Panc1 (cell line): ENCODE measurements around the gene PHPT1. TPM values are rescaled to one million over a fixed set of nuclear protein-coding genes. Genes with fewer than 3 reads are reported as not detected.
"Not testable (repeated sequence)": the region's sequence is repeated elsewhere in the genome, so short reads cannot be mapped to it uniquely, and the experiment has no call there.

Experiments used
- ATAC-seq: fragments of 200-7000 bp; cut with Tn5 transposase; 2 replicates; pipeline ENCODE4 v1.9.1; 2020; ENCODE audit warnings: mild to moderate bottlenecking, moderate library complexity
- BruUV-seq: library from RNA; stranded (reverse); fragments of 400-500 nt; replicated peaks from 2 replicates; lab custom pipeline; 2021; lab: Mats Ljungman, UMichigan
- CTCF ChIA-PET: fragments of 300-600 bp; sonication (Branson Sonifier 250); formaldehyde crosslinking; loops from one replicate; lab custom pipeline; 2022; ENCODE audit warnings: antibody characterized with exemption; lab: Charles Lee
- POLR2A ChIA-PET: fragments of 300-600 bp; sonication (Branson Sonifier 250); formaldehyde crosslinking; loops from one replicate; lab custom pipeline; 2022; ENCODE audit warnings: antibody characterized with exemption; lab: Charles Lee
- DNase-seq: peaks from one replicate; pipeline ENCODE4 v3.0.0-alpha.2; 2010; ENCODE audit warnings: low read depth, low spot score
- H3K27ac ChIP-seq: 2 replicates; pipeline ENCODE4 v1.5.1; 2011; ENCODE audit warnings: mild to moderate bottlenecking, low read length, inconsistent platforms
- H3K27me3 ChIP-seq: fragments of 200-500 bp; sonication (Bioruptor generic); 2 replicates; pipeline ENCODE4 v1.6.0; 2014; ENCODE audit warnings: low read length, inconsistent platforms; ENCODE audit not compliant: control insufficient read depth, insufficient read depth
- H3K36me3 ChIP-seq: fragments of 200-500 bp; sonication (Bioruptor generic); 2 replicates; pipeline ENCODE4 v1.5.1; 2014; ENCODE audit warnings: inconsistent platforms, mild to moderate bottlenecking, low read length, moderate library complexity; ENCODE audit not compliant: control insufficient read depth, insufficient read depth
- H3K4me1 ChIP-seq: 2 replicates; pipeline ENCODE4 v1.5.1; 2011; ENCODE audit warnings: inconsistent platforms, mild to moderate bottlenecking, low read length, moderate library complexity; ENCODE audit not compliant: control insufficient read depth, insufficient read depth
- H3K4me3 ChIP-seq, 2 experiments: 2 replicates each; pipeline ENCODE4 v1.5.1; 2011 to 2012; ENCODE audit warnings: low read depth in 2 of 2, low read length in 2 of 2, mild to moderate bottlenecking in 2 of 2, inconsistent platforms in 1 of 2, moderate library complexity in 1 of 2
- H3K9me3 ChIP-seq: fragments of 200-500 bp; sonication (Bioruptor generic); 2 replicates; pipeline ENCODE4 v1.5.1; 2014; ENCODE audit warnings: low read depth, mild to moderate bottlenecking, inconsistent platforms, low read length, moderate library complexity; ENCODE audit not compliant: control insufficient read depth, insufficient read depth
- POLR2AphosphoS5 ChIP-seq: IDR thresholded peaks from 2 replicates; pipeline ENCODE4 v1.6.1; 2012; ENCODE audit warnings: mild to moderate bottlenecking, low read depth, low read length, moderate library complexity
- SIN3A ChIP-seq: IDR thresholded peaks from 2 replicates; pipeline ENCODE4 v1.6.1; 2012; ENCODE audit warnings: low read depth, mild to moderate bottlenecking, low read length, moderate library complexity, borderline replicate concordance; ENCODE audit not compliant: insufficient read depth
- TCF7L2 ChIP-seq: IDR thresholded peaks from 2 replicates; pipeline ENCODE4 v1.6.1; 2011; ENCODE audit warnings: mild to moderate bottlenecking, low read depth, low read length, inconsistent platforms
- in situ Hi-C: cut with HindIII; loops from 2 replicates; pipeline ENCODE4 v1.10.0; 2016; ENCODE audit warnings: low sequenced_read_pairs, low pct_unique_long_range_greater_than_20kb
- intact Hi-C: fragments of 100-400 bp; cut with micrococcal nuclease; formaldehyde crosslinking; loops from one replicate; pipeline ENCODE4 v1.10.0; 2022; ENCODE audit not compliant: unreplicated experiment
- total RNA-seq: library from RNA; stranded (reverse); gene quantifications from one replicate; pipeline ENCODE4 v1.2.1, GENCODE V29; 2021; ENCODE audit not compliant: unreplicated experiment
- TF ChIP-seq, protein P1 (sequence below): fragments of 450-650 bp; IDR thresholded peaks from 2 replicates; pipeline ENCODE4 v1.5.1; 2017; ENCODE audit warnings: mild to moderate bottlenecking
- TF ChIP-seq, protein P2 (sequence below), 2 experiments: IDR thresholded peaks; 2 replicates each; pipeline ENCODE4 v1.6.1; 2011 to 2012; ENCODE audit warnings: low read depth in 2 of 2, control low read depth in 1 of 2, low read length in 1 of 2, mild to moderate bottlenecking in 1 of 2, moderate library complexity in 1 of 2; ENCODE audit not compliant: insufficient read depth in 1 of 2

The PHPT1 gene
- total RNA-seq, 1 experiment from 2014 or later = 204 TPM

DNA sequence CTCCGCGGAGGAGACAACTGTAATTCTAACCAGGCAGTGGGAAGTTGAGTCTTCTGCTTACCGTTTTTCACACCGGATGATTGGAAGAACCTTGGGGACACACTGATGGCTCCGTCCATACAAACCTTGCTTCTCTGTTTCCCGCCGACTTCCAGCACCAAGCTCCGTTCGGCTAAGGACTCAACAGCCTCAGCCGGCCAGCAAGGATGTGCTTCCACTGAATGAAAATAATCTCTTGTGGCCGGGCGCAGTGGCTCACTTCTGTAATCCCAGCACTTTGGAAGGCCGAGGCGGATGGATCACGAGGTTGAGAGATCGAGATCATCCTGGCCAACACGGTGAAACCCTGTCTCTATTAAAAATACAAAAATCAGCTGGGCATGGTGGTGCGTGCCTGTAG, 18.7 kb downstream of the PHPT1 start:
- intact Hi-C loops (no loop called here), in situ Hi-C loops (no loop called here)
- no peak overlapping the region for H3K27ac ChIP-seq
- no peaks in the 10 kb centered on the region for H3K27me3 ChIP-seq
- DNase-seq = no peak
- no peak overlapping the region for H3K4me3 ChIP-seq
- ChIA-PET POLR2A (no interaction called here), CTCF (no interaction called here)
- no peak for ATAC-seq
- TF ChIP-seq, protein P1, sequence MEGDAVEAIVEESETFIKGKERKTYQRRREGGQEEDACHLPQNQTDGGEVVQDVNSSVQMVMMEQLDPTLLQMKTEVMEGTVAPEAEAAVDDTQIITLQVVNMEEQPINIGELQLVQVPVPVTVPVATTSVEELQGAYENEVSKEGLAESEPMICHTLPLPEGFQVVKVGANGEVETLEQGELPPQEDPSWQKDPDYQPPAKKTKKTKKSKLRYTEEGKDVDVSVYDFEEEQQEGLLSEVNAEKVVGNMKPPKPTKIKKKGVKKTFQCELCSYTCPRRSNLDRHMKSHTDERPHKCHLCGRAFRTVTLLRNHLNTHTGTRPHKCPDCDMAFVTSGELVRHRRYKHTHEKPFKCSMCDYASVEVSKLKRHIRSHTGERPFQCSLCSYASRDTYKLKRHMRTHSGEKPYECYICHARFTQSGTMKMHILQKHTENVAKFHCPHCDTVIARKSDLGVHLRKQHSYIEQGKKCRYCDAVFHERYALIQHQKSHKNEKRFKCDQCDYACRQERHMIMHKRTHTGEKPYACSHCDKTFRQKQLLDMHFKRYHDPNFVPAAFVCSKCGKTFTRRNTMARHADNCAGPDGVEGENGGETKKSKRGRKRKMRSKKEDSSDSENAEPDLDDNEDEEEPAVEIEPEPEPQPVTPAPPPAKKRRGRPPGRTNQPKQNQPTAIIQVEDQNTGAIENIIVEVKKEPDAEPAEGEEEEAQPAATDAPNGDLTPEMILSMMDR = no peak
- no peak for TF ChIP-seq TCF7L2
- TF ChIP-seq SIN3A = no peak
- TF ChIP-seq, protein P2, sequence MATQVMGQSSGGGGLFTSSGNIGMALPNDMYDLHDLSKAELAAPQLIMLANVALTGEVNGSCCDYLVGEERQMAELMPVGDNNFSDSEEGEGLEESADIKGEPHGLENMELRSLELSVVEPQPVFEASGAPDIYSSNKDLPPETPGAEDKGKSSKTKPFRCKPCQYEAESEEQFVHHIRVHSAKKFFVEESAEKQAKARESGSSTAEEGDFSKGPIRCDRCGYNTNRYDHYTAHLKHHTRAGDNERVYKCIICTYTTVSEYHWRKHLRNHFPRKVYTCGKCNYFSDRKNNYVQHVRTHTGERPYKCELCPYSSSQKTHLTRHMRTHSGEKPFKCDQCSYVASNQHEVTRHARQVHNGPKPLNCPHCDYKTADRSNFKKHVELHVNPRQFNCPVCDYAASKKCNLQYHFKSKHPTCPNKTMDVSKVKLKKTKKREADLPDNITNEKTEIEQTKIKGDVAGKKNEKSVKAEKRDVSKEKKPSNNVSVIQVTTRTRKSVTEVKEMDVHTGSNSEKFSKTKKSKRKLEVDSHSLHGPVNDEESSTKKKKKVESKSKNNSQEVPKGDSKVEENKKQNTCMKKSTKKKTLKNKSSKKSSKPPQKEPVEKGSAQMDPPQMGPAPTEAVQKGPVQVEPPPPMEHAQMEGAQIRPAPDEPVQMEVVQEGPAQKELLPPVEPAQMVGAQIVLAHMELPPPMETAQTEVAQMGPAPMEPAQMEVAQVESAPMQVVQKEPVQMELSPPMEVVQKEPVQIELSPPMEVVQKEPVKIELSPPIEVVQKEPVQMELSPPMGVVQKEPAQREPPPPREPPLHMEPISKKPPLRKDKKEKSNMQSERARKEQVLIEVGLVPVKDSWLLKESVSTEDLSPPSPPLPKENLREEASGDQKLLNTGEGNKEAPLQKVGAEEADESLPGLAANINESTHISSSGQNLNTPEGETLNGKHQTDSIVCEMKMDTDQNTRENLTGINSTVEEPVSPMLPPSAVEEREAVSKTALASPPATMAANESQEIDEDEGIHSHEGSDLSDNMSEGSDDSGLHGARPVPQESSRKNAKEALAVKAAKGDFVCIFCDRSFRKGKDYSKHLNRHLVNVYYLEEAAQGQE (IDR thresholded peaks at IDR 0.05; ENCODE audit: insufficient read depth in 1 of 2, low read depth in 2 of 2, low read length in 1 of 2) = no peak
- no peak for TF ChIP-seq POLR2AphosphoS5
- H3K36me3 ChIP-seq = no peaks in the 10 kb centered on the region; the same call in 1 of the 2 replicates
- peaks cover 3% of the 10 kb centered on the region; the same call in 1 of the 2 replicates for H3K4me1 ChIP-seq
- H3K9me3 ChIP-seq = peaks cover 6% of the 10 kb centered on the region; the same call in 1 of the 2 replicates
- no TSS peak for BruUV-seq

DNA sequence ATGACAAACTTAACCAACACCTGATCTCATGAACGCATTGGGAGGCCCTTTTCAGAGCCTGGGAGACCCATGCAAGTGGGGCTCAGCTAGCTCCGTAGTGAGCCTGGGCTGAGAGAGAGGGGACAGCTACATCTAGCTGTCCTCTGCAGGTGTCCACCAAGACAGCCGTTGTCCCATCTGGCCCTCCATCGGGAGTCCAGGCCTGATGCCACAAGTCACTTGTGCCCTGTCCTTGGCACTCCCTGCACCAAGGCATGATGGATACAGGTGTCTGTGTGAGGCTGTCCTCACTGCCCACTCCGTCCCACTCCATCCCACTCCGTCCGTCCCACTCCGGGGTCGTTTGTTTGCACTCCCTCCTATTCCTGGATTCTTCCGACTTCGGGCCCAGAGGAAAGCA, 19.4 kb downstream of the PHPT1 start:
- H3K4me3 ChIP-seq = no peak overlapping the region
- H3K36me3 ChIP-seq = no peaks in the 10 kb centered on the region; the same call in 1 of the 2 replicates
- no peak overlapping the region for H3K27ac ChIP-seq
- peaks cover 3% of the 10 kb centered on the region; the same call in 1 of the 2 replicates for H3K4me1 ChIP-seq
- no peak for ATAC-seq
- no TSS peak for BruUV-seq
- in situ Hi-C loops (no loop called here), intact Hi-C loops (no loop called here)
- DNase-seq = no peak
- CTCF ChIA-PET = interaction anchor here (0.6 kb wide), 1 partner anchor 358 kb away, joined by 6 read pairs; no protein-coding TSS in a partner anchor
- peaks cover 6% of the 10 kb centered on the region; the same call in 1 of the 2 replicates for H3K9me3 ChIP-seq
- H3K27me3 ChIP-seq = no peaks in the 10 kb centered on the region
- POLR2A ChIA-PET = no interaction called here
- TF ChIP-seq, protein P1 = no peak
- TF ChIP-seq POLR2AphosphoS5 = no peak

DNA sequence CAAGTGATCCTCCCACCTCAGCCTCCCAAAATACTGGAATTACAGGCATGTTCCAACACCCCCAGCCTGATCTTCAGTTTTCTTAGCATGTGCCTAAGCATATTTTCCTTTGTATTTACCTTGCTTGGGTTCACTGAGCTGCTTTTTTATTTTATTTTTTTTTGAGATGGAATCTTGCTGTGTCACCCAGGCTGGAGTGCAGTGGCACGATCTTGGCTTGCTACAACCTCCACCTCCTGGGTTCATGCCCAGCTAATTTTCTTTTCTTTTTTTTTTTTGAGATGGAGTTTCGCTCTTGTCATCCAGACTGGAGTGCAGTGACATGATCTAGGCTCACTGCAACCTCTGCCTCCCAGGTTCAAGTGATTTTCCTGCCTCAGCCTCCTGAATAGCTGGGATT, 20.4 kb downstream of the PHPT1 start:
- CTCF ChIA-PET, H3K36me3 ChIP-seq, H3K27ac ChIP-seq, intact Hi-C loops, DNase-seq, H3K9me3 ChIP-seq, in situ Hi-C loops, BruUV-seq, POLR2A ChIA-PET, H3K27me3 ChIP-seq, H3K4me1 ChIP-seq, ATAC-seq, H3K4me3 ChIP-seq: not testable (repeated sequence)
